GM12875 (cell line): Measurements from ENCODE around the gene DSCAML1.

ENCODE experiments used
- H3K4me3 ChIP-seq: one replicate; pipeline ENCODE4 v1.5.1; 2011; ENCODE audit warnings: low read depth, low read length, control low read depth
- CTCF ChIP-seq: IDR thresholded peaks from 2 replicates; pipeline ENCODE4 v1.5.1; 2011; ENCODE audit warnings: low read depth, mild to moderate bottlenecking, control low read depth, inconsistent platforms, low read length, moderate library complexity, borderline replicate concordance; ENCODE audit not compliant: insufficient read depth

Gene DSCAML1

GRCh38 chr11:117606211-117606610 is 190.8 kb downstream of the DSCAML1 start:
- TF ChIP-seq CTCF, result no peak
- no peak overlapping the region for H3K4me3 ChIP-seq

- no peak for TF ChIP-seq CTCF
- H3K4me3 ChIP-seq, result no peak overlapping the region
Measured at GRCh38 chr11:117605331-117605730, 191.7 kb downstream of the DSCAML1 start.

- H3K4me3 ChIP-seq, result no peak overlapping the region
- TF ChIP-seq CTCF, result no peak
Measured at GRCh38 chr11:117604336-117604995, 192.6 kb downstream of the DSCAML1 start.

GRCh38 chr11:117603932-117604331 is 193.1 kb downstream of the DSCAML1 start:
- no peak for TF ChIP-seq CTCF
- no peak overlapping the region for H3K4me3 ChIP-seq

GRCh38 chr11:117601006-117601708 is 195.9 kb downstream of the DSCAML1 start:
- H3K4me3 ChIP-seq, result no peak overlapping the region
- no peak for TF ChIP-seq CTCF

GRCh38 chr11:117600234-117600783 is 196.7 kb downstream of the DSCAML1 start:
- no peak overlapping the region for H3K4me3 ChIP-seq
- no peak for TF ChIP-seq CTCF

GRCh38 chr11:117597071-117597470 is 199.9 kb downstream of the DSCAML1 start:
- no peak overlapping the region for H3K4me3 ChIP-seq
- no peak for TF ChIP-seq CTCF
